NCI-H128 (cell line): ENCODE results near the gene USP31.

Experiments used
- DNase-seq: peaks from one replicate; lab custom pipeline; 2025; ENCODE audit not compliant: unreplicated experiment; lab: John Stamatoyannopoulos, UW

Gene USP31

GRCh38 chr16:23137256-23137655 lies 12.0 kb downstream of the USP31 start:
- DNase-seq = no peak

- DNase-seq = no peak
Observed at GRCh38 chr16:23134274-23134673, 15.0 kb downstream of the USP31 start.

GRCh38 chr16:23132775-23133463 lies 16.3 kb downstream of the USP31 start:
- no peak for DNase-seq

GRCh38 chr16:23131931-23132621 lies 17.2 kb downstream of the USP31 start:
- no peak for DNase-seq

- no peak for DNase-seq
Observed at GRCh38 chr16:23131436-23131835, 17.8 kb downstream of the USP31 start.

GRCh38 chr16:23131036-23131435 lies 18.2 kb downstream of the USP31 start:
- DNase-seq = no peak

GRCh38 chr16:23129686-23130085 lies 19.6 kb downstream of the USP31 start:
- DNase-seq = no peak

- no peak for DNase-seq
Observed at GRCh38 chr16:23128056-23128455, 21.2 kb downstream of the USP31 start.

GRCh38 chr16:23125277-23125676 lies 24.0 kb downstream of the USP31 start:
- DNase-seq = no peak

- DNase-seq = no peak
Observed at GRCh38 chr16:23124315-23124714, 24.9 kb downstream of the USP31 start.

GRCh38 chr16:23122144-23122543 lies 27.1 kb downstream of the USP31 start:
- no peak for DNase-seq

GRCh38 chr16:23121024-23121423 lies 28.2 kb downstream of the USP31 start:
- no peak for DNase-seq

- no peak for DNase-seq
Observed at GRCh38 chr16:23120562-23120961, 28.7 kb downstream of the USP31 start.

GRCh38 chr16:23119570-23119969 lies 29.7 kb downstream of the USP31 start:
- DNase-seq = no peak

- DNase-seq = no peak
Observed at GRCh38 chr16:23114131-23114904, 34.9 kb downstream of the USP31 start.

- no peak for DNase-seq
Observed at GRCh38 chr16:23113185-23113584, 36.1 kb downstream of the USP31 start.

- DNase-seq = no peak
Observed at GRCh38 chr16:23110257-23110899, 38.9 kb downstream of the USP31 start.

GRCh38 chr16:23107936-23108335 lies 41.3 kb downstream of the USP31 start:
- DNase-seq = no peak

GRCh38 chr16:23107117-23107516 lies 42.1 kb downstream of the USP31 start:
- no peak for DNase-seq

- DNase-seq = no peak
Observed at GRCh38 chr16:23105309-23105708, 43.9 kb downstream of the USP31 start.
